ENCODE results near the gene CCDC12.
A peak's percentile ranks its signal among the peaks of the same experiment; 100 is the strongest.

Gene CCDC12

GRCh38 chr3:46942481-46943236 lies 33.9 kb downstream of the CCDC12 start:
- Histone ChIP-seq H2BK12ac (ENCODE audit: low read length in 2 of 2) (no peak overlapping the region), H3K4ac (ENCODE audit: low read depth in 1 of 2, low read length in 2 of 2) (no peak overlapping the region), H3K4me2 (ENCODE audit: low read length, poor library complexity, severe bottlenecking) (peak overlapping the region; percentile 32), H3K4me1 (ENCODE audit: control insufficient read depth, insufficient read depth, low read depth, low read length) (peaks cover 58% of the 10 kb centered on the region), H2AK5ac (ENCODE audit: low read length, severe bottlenecking) (peak overlapping the region; percentile 28), H3K36me3 (ENCODE audit: control insufficient read depth in 1 of 2, insufficient read depth in 2 of 2, low read depth in 1 of 2, low read length in 2 of 2) (peaks cover 47 to 59% of the 10 kb centered on the region in 2 experiments), H3K9me3 (ENCODE audit: control insufficient read depth, low read length) (no peaks in the 10 kb centered on the region), H3K27ac (ENCODE audit: low read length, poor library complexity, severe bottlenecking) (peak overlapping the region; percentile 85), H3K79me1 (replicated peaks; ENCODE audit: low read length, poor library complexity, severe bottlenecking) (peaks cover 46% of the 10 kb centered on the region), H2BK5ac (ENCODE audit: low read depth, low read length, poor library complexity, severe bottlenecking) (no peak overlapping the region), H2BK15ac (ENCODE audit: low read depth, poor library complexity, severe bottlenecking) (no peak overlapping the region), H3K27me3 (ENCODE audit: control insufficient read depth in 1 of 2, insufficient read depth in 1 of 2, low read length in 2 of 2) (no peaks in the 10 kb centered on the region), H3K14ac (ENCODE audit: low read length in 2 of 2) (no peak overlapping the region), H3K9ac (ENCODE audit: low read length) (no peak overlapping the region), H4K91ac (ENCODE audit: low read length) (peak overlapping the region; percentile 7), H4K8ac (ENCODE audit: low read length) (no peak overlapping the region), H3K18ac (ENCODE audit: low read depth in 1 of 2, low read length in 2 of 2) (no peak overlapping the region), H3K23ac (ENCODE audit: low read length in 2 of 2) (no peak overlapping the region), H2BK120ac (ENCODE audit: low read depth, low read length) (no peak overlapping the region), H3K4me3 (ENCODE audit: insufficient read depth in 1 of 2, low read depth in 1 of 2, low read length in 2 of 2) (no peak overlapping the region), H2AFZ (ENCODE audit: low read depth, low read length) (no peak overlapping the region)
- no peak for DNase-seq
- WGBS, result 93% methylated on average over 12 of the region's 12 CpGs

- H3K4ac ChIP-seq (ENCODE audit: low read depth in 1 of 2, low read length in 2 of 2), result no peak overlapping the region
- no peak overlapping the region for H3K9ac ChIP-seq (ENCODE audit: low read length)
- H3K4me1 ChIP-seq (ENCODE audit: control insufficient read depth, insufficient read depth, low read depth, low read length), result peaks cover 57% of the 10 kb centered on the region
- peak overlapping the region; percentile 27 for H2AK5ac ChIP-seq (ENCODE audit: low read length, severe bottlenecking)
- no peak overlapping the region for H2BK120ac ChIP-seq (ENCODE audit: low read depth, low read length)
- H3K14ac ChIP-seq (ENCODE audit: low read length in 2 of 2), result no peak overlapping the region
- no peak overlapping the region for H3K4me3 ChIP-seq (ENCODE audit: insufficient read depth in 1 of 2, low read depth in 1 of 2, low read length in 2 of 2)
- no peak overlapping the region for H3K4me2 ChIP-seq (ENCODE audit: low read length, poor library complexity, severe bottlenecking)
- 97% methylated on average over 6 of the region's 7 CpGs for WGBS
- H3K36me3 ChIP-seq (ENCODE audit: control insufficient read depth in 1 of 2, insufficient read depth in 2 of 2, low read depth in 1 of 2, low read length in 2 of 2), result peaks cover 47 to 59% of the 10 kb centered on the region in 2 experiments
- no peak overlapping the region for H4K8ac ChIP-seq (ENCODE audit: low read length)
- H3K79me1 ChIP-seq (replicated peaks; ENCODE audit: low read length, poor library complexity, severe bottlenecking), result peaks cover 48% of the 10 kb centered on the region
- H3K27me3 ChIP-seq (ENCODE audit: control insufficient read depth in 1 of 2, insufficient read depth in 1 of 2, low read length in 2 of 2), result no peaks in the 10 kb centered on the region
- H2BK12ac ChIP-seq (ENCODE audit: low read length in 2 of 2), result no peak overlapping the region
- no peak overlapping the region for H2BK5ac ChIP-seq (ENCODE audit: low read depth, low read length, poor library complexity, severe bottlenecking)
- no peak overlapping the region for H3K27ac ChIP-seq (ENCODE audit: low read length, poor library complexity, severe bottlenecking)
- no peaks in the 10 kb centered on the region for H3K9me3 ChIP-seq (ENCODE audit: control insufficient read depth, low read length)
- no peak overlapping the region for H2AFZ ChIP-seq (ENCODE audit: low read depth, low read length)
- no peak overlapping the region for H3K23ac ChIP-seq (ENCODE audit: low read length in 2 of 2)
- no peak overlapping the region for H3K18ac ChIP-seq (ENCODE audit: low read depth in 1 of 2, low read length in 2 of 2)
- no peak for DNase-seq
- no peak overlapping the region for H2BK15ac ChIP-seq (ENCODE audit: low read depth, poor library complexity, severe bottlenecking)
- H4K91ac ChIP-seq (ENCODE audit: low read length), result no peak overlapping the region
These were observed 34.5 kb downstream of the CCDC12 start for GRCh38 chr3:46942076-46942475.

- Histone ChIP-seq H3K27me3 (ENCODE audit: control insufficient read depth in 1 of 2, insufficient read depth in 1 of 2, low read length in 2 of 2) (no peaks in the 10 kb centered on the region), H2BK120ac (ENCODE audit: low read depth, low read length) (no peak overlapping the region), H3K9ac (ENCODE audit: low read length) (no peak overlapping the region), H2BK12ac (ENCODE audit: low read length in 2 of 2) (peak overlapping the region in 1 of 2 experiments; percentile 11), H4K91ac (ENCODE audit: low read length) (no peak overlapping the region), H3K36me3 (ENCODE audit: control insufficient read depth in 1 of 2, insufficient read depth in 2 of 2, low read depth in 1 of 2, low read length in 2 of 2) (peaks cover 48 to 49% of the 10 kb centered on the region in 2 experiments), H4K8ac (ENCODE audit: low read length) (no peak overlapping the region), H3K79me1 (replicated peaks; ENCODE audit: low read length, poor library complexity, severe bottlenecking) (peaks cover 54% of the 10 kb centered on the region), H3K4me1 (ENCODE audit: control insufficient read depth, insufficient read depth, low read depth, low read length) (peaks cover 63% of the 10 kb centered on the region), H2AFZ (ENCODE audit: low read depth, low read length) (no peak overlapping the region), H3K4me2 (ENCODE audit: low read length, poor library complexity, severe bottlenecking) (no peak overlapping the region), H3K14ac (ENCODE audit: low read length in 2 of 2) (no peak overlapping the region), H3K4ac (ENCODE audit: low read depth in 1 of 2, low read length in 2 of 2) (no peak overlapping the region), H3K9me3 (ENCODE audit: control insufficient read depth, low read length) (no peaks in the 10 kb centered on the region), H2BK15ac (ENCODE audit: low read depth, poor library complexity, severe bottlenecking) (no peak overlapping the region), H3K23ac (ENCODE audit: low read length in 2 of 2) (peak overlapping the region in 1 of 2 experiments; percentile 26), H2BK5ac (ENCODE audit: low read depth, low read length, poor library complexity, severe bottlenecking) (no peak overlapping the region), H2AK5ac (ENCODE audit: low read length, severe bottlenecking) (peak overlapping the region; percentile 38), H3K18ac (ENCODE audit: low read depth in 1 of 2, low read length in 2 of 2) (peak overlapping the region in 1 of 2 experiments; percentile 34), H3K4me3 (ENCODE audit: insufficient read depth in 1 of 2, low read depth in 1 of 2, low read length in 2 of 2) (no peak overlapping the region), H3K27ac (ENCODE audit: low read length, poor library complexity, severe bottlenecking) (no peak overlapping the region)
- WGBS, result 85% methylated on average over 12 of the region's 12 CpGs
- no peak for DNase-seq
These were observed 36.7 kb downstream of the CCDC12 start for GRCh38 chr3:46939578-46940445.

GRCh38 chr3:46938118-46938517 lies 38.4 kb downstream of the CCDC12 start:
- Histone ChIP-seq H3K4me2 (ENCODE audit: low read length, poor library complexity, severe bottlenecking) (no peak overlapping the region), H2AK5ac (ENCODE audit: low read length, severe bottlenecking) (peak overlapping the region; percentile 44), H4K91ac (ENCODE audit: low read length) (no peak overlapping the region), H3K27ac (ENCODE audit: low read length, poor library complexity, severe bottlenecking) (no peak overlapping the region), H3K4me1 (ENCODE audit: control insufficient read depth, insufficient read depth, low read depth, low read length) (peaks cover 58% of the 10 kb centered on the region), H3K14ac (ENCODE audit: low read length in 2 of 2) (no peak overlapping the region), H3K79me1 (replicated peaks; ENCODE audit: low read length, poor library complexity, severe bottlenecking) (peaks cover 64% of the 10 kb centered on the region), H2BK120ac (ENCODE audit: low read depth, low read length) (no peak overlapping the region), H3K27me3 (ENCODE audit: control insufficient read depth in 1 of 2, insufficient read depth in 1 of 2, low read length in 2 of 2) (no peaks in the 10 kb centered on the region), H2BK12ac (ENCODE audit: low read length in 2 of 2) (no peak overlapping the region), H3K36me3 (ENCODE audit: control insufficient read depth in 1 of 2, insufficient read depth in 2 of 2, low read depth in 1 of 2, low read length in 2 of 2) (peaks cover 49 to 52% of the 10 kb centered on the region in 2 experiments), H2BK5ac (ENCODE audit: low read depth, low read length, poor library complexity, severe bottlenecking) (no peak overlapping the region), H2AFZ (ENCODE audit: low read depth, low read length) (no peak overlapping the region), H3K9me3 (ENCODE audit: control insufficient read depth, low read length) (no peaks in the 10 kb centered on the region), H3K4ac (ENCODE audit: low read depth in 1 of 2, low read length in 2 of 2) (no peak overlapping the region), H3K23ac (ENCODE audit: low read length in 2 of 2) (no peak overlapping the region), H4K8ac (ENCODE audit: low read length) (no peak overlapping the region), H3K18ac (ENCODE audit: low read depth in 1 of 2, low read length in 2 of 2) (no peak overlapping the region), H3K9ac (ENCODE audit: low read length) (no peak overlapping the region), H3K4me3 (ENCODE audit: insufficient read depth in 1 of 2, low read depth in 1 of 2, low read length in 2 of 2) (no peak overlapping the region), H2BK15ac (ENCODE audit: low read depth, poor library complexity, severe bottlenecking) (no peak overlapping the region)
- no peak for DNase-seq
- WGBS, result 96% methylated on average over 2 of the region's 2 CpGs
